T follicular helper cell (primary cell): ENCODE measurements around the gene SYNJ2.

ENCODE experiments used
- DNase-seq: peaks from one replicate; pipeline ENCODE4 v3.0.0-alpha.2; 2020; ENCODE audit warnings: low read depth

SYNJ2 gene

GRCh38 chr6:158027590-158028285 lies 46.1 kb downstream of the SYNJ2 start:
- no peak for DNase-seq

GRCh38 chr6:158028421-158028820 lies 46.8 kb downstream of the SYNJ2 start:
- no peak for DNase-seq

GRCh38 chr6:158028876-158029275 lies 47.2 kb downstream of the SYNJ2 start:
- no peak for DNase-seq

GRCh38 chr6:158029668-158030230 lies 48.1 kb downstream of the SYNJ2 start:
- no peak for DNase-seq

GRCh38 chr6:158030380-158031300 lies 49.0 kb downstream of the SYNJ2 start:
- no peak for DNase-seq

GRCh38 chr6:158031381-158032353 lies 50.0 kb downstream of the SYNJ2 start:
- no peak for DNase-seq

GRCh38 chr6:158032354-158032733 lies 50.7 kb downstream of the SYNJ2 start:
- DNase-seq = no peak

GRCh38 chr6:158033077-158033750 lies 51.6 kb downstream of the SYNJ2 start:
- no peak for DNase-seq

- DNase-seq = no peak
These were observed 52.4 kb downstream of the SYNJ2 start for GRCh38 chr6:158033751-158034702.

- no peak for DNase-seq
These were observed 54.6 kb downstream of the SYNJ2 start for GRCh38 chr6:158036261-158036660.

GRCh38 chr6:158037021-158037420 lies 55.4 kb downstream of the SYNJ2 start:
- DNase-seq = no peak

- no peak for DNase-seq
These were observed 56.1 kb downstream of the SYNJ2 start for GRCh38 chr6:158037771-158038170.

GRCh38 chr6:158038291-158039177 lies 56.9 kb downstream of the SYNJ2 start:
- DNase-seq = no peak

- no peak for DNase-seq
These were observed 57.5 kb downstream of the SYNJ2 start for GRCh38 chr6:158039178-158039557.

- DNase-seq = no peak
These were observed 57.9 kb downstream of the SYNJ2 start for GRCh38 chr6:158039571-158040050.

GRCh38 chr6:158040051-158040803 lies 58.6 kb downstream of the SYNJ2 start:
- DNase-seq = no peak

GRCh38 chr6:158040804-158041347 lies 59.2 kb downstream of the SYNJ2 start:
- no peak for DNase-seq

- DNase-seq = no peak
These were observed 59.7 kb downstream of the SYNJ2 start for GRCh38 chr6:158041370-158041769.
